K562 (cell line): ENCODE measurements around the gene KPRP. TPM values are rescaled to one million over a fixed set of nuclear protein-coding genes. Genes with fewer than 3 reads are reported as not detected.

Source experiments
- ATAC-seq: fragments of 200-7000 bp; cut with Tn5 transposase; 3 replicates; pipeline ENCODE4 v1.9.1; 2020; ENCODE audit warnings: moderate library complexity
- BruUV-seq: library from RNA; stranded (reverse); fragments of 400-500 nt; replicated peaks from 2 replicates; lab custom pipeline; 2021; lab: Mats Ljungman, UMichigan
- CTCF ChIA-PET: fragments of 300-600 bp; formaldehyde crosslinking; extraction: SDS; loops from one replicate; lab custom pipeline; 2021; ENCODE audit warnings: low intra/inter-chr PET ratio; lab: Yijun Ruan, JAX
- POLR2A ChIA-PET: fragments of 300-600, 350-650 bp; sonication (Branson Sonifier 250); formaldehyde crosslinking; extraction: SDS; loops from one replicate; lab custom pipeline; 2021; ENCODE audit warnings: antibody characterized with exemption, inconsistent platforms; lab: Yijun Ruan, JAX
- DNase-seq, 4 experiments: peaks; one replicate each; pipeline versions ENCODE4 v3.0.0 to v3.0.0-alpha.2; 2011 to 2018; ENCODE audit warnings: low spot score in 3 of 4, mixed read lengths in 3 of 4; ENCODE audit errors: extremely low read depth in 1 of 4
- FAIRE-seq: peaks from 2 replicates; lab custom pipeline; 2011; peaks lifted over from hg19 to GRCh38; lab: Jason Lieb, UNC
- H2AFZ ChIP-seq: 2 replicates; pipeline ENCODE4 v1.6.0; 2011; ENCODE audit warnings: low read depth, low read length, control low read depth, inconsistent platforms
- H3K27ac ChIP-seq: fragments of 200-600 bp; 3 replicates; pipeline ENCODE4 v1.8.0; 2011; ENCODE audit warnings: low read depth, mild to moderate bottlenecking, control low read depth, inconsistent platforms, low read length, moderate library complexity, mixed read lengths; ENCODE audit errors: extremely low read depth
- H3K27me3 ChIP-seq, 2 experiments: fragments of 300-600 bp in 1 of 2; 2 replicates in 1 of 2; 3 replicates in 1 of 2; pipeline versions ENCODE4 v1.6.0 to v1.8.0; 2011; ENCODE audit warnings: inconsistent platforms in 2 of 2, low read length in 2 of 2, mild to moderate bottlenecking in 1 of 2, mixed read lengths in 1 of 2, moderate library complexity in 1 of 2; ENCODE audit not compliant: control insufficient read depth in 2 of 2, insufficient read depth in 2 of 2
- H3K36me3 ChIP-seq: fragments of 300-600 bp; 3 replicates; pipeline ENCODE4 v1.8.0; 2011; ENCODE audit warnings: mild to moderate bottlenecking, low read length, inconsistent platforms; ENCODE audit not compliant: control insufficient read depth, insufficient read depth
- H3K4me1 ChIP-seq, 2 experiments: fragments of 200-600 bp in 1 of 2; replicated peaks in 1 of 2; 2 replicates in 1 of 2; 3 replicates in 1 of 2; pipeline versions ENCODE4 v1.5.1 to v1.8.0; 2011; ENCODE audit warnings: inconsistent platforms in 2 of 2, low read length in 2 of 2, mild to moderate bottlenecking in 1 of 2, mixed read lengths in 1 of 2, moderate library complexity in 1 of 2; ENCODE audit not compliant: control insufficient read depth in 2 of 2, insufficient read depth in 2 of 2
- H3K4me2 ChIP-seq: 2 replicates; pipeline ENCODE4 v1.6.1; 2011; ENCODE audit warnings: low read length, control low read depth, inconsistent platforms, mixed read lengths; ENCODE audit not compliant: insufficient read depth
- H3K4me3 ChIP-seq: fragments of 200-600 bp; sonication (generic), shearing (Covaris generic); 2 replicates; pipeline ENCODE4 v1.5.1; 2016; ENCODE audit warnings: control low read depth, inconsistent platforms
- H3K79me2 ChIP-seq: fragments of 200-600 bp; 3 replicates; pipeline ENCODE4 v1.8.0; 2011; ENCODE audit warnings: low read length, inconsistent platforms; ENCODE audit not compliant: control insufficient read depth, insufficient read depth
- H3K9ac ChIP-seq, 2 experiments: 2 replicates each; pipeline versions ENCODE4 v1.6.0 to v1.6.1; 2011; ENCODE audit warnings: low read depth in 2 of 2, low read length in 2 of 2, control low read depth in 1 of 2, inconsistent platforms in 1 of 2, mild to moderate bottlenecking in 1 of 2, mixed read lengths in 1 of 2; ENCODE audit not compliant: insufficient read depth in 1 of 2
- H3K9me1 ChIP-seq: one replicate; pipeline ENCODE4 v1.6.0; 2011; ENCODE audit warnings: inconsistent platforms, mild to moderate bottlenecking, low read length, moderate library complexity; ENCODE audit not compliant: control insufficient read depth, insufficient read depth
- H3K9me3 ChIP-seq: replicated peaks from 2 replicates; pipeline ENCODE4 v1.5.1; 2011; ENCODE audit warnings: low read depth, low read length, inconsistent platforms; ENCODE audit not compliant: control insufficient read depth, insufficient read depth
- H4K20me1 ChIP-seq: replicated peaks from 2 replicates; pipeline ENCODE4 v1.6.1; 2011; ENCODE audit warnings: low read length, inconsistent platforms, mixed read lengths; ENCODE audit not compliant: control insufficient read depth, insufficient read depth
- ADNP ChIP-seq: fragments of 200-800 bp; sonication (Bioruptor generic); IDR thresholded peaks from 2 replicates; pipeline ENCODE4 v1.6.1; 2016; ENCODE audit warnings: missing genetic modification characterization, missing compliant biosample characterization
- ARID3B ChIP-seq: fragments of 250-450 bp; sonication (Bioruptor Pico); IDR thresholded peaks from 2 replicates; pipeline ENCODE4 v1.4.0; 2020; ENCODE audit warnings: borderline replicate concordance
- ATF1 ChIP-seq, 2 experiments: fragments of 450-650 bp in 1 of 2; IDR thresholded peaks; 2 replicates each; pipeline ENCODE4 v1.6.1; 2016; ENCODE audit warnings: missing compliant biosample characterization in 1 of 2, missing genetic modification characterization in 1 of 2
- BRD4 ChIP-seq: fragments of 200-600 bp; sonication (generic); IDR thresholded peaks from 2 replicates; pipeline ENCODE4 v1.6.1; 2017; ENCODE audit warnings: inconsistent platforms
- ELF1 ChIP-seq: fragments of 200-800 bp; sonication (Bioruptor generic); IDR thresholded peaks from 2 replicates; pipeline ENCODE4 v1.6.1; 2016; ENCODE audit warnings: missing genetic modification characterization, missing compliant biosample characterization
- FOXJ3 ChIP-seq: sonication (generic); formaldehyde crosslinking; IDR thresholded peaks from 2 replicates; pipeline ENCODE4 v1.4.0; 2020; ENCODE audit warnings: mild to moderate bottlenecking, missing genetic modification reagents
- FOXM1 ChIP-seq, 2 experiments: fragments of 450-650 bp in 1 of 2; sonication (generic) in 1 of 2; formaldehyde crosslinking in 1 of 2; IDR thresholded peaks; 2 replicates each; pipeline versions ENCODE4 v1.6.1 to v1.9.0; 2017 to 2022; ENCODE audit warnings: low read depth in 2 of 2, mild to moderate bottlenecking in 2 of 2, missing genetic modification reagents in 1 of 2, moderate library complexity in 1 of 2
- GABPB1 ChIP-seq: sonication (generic); formaldehyde crosslinking; IDR thresholded peaks from 2 replicates; pipeline ENCODE4 v1.8.0; 2022; ENCODE audit warnings: mild to moderate bottlenecking, missing genetic modification reagents
- L3MBTL2 ChIP-seq: fragments of 450-650 bp; IDR thresholded peaks from 2 replicates; pipeline ENCODE4 v1.6.1; 2016; ENCODE audit warnings: mild to moderate bottlenecking, moderate library complexity
- PPARD ChIP-seq: fragments of 250-450 bp; sonication (Bioruptor Pico); IDR thresholded peaks from 2 replicates; pipeline ENCODE4 v1.8.0; 2022; ENCODE audit warnings: inconsistent platforms, mild to moderate bottlenecking, moderate library complexity
- RFX5 ChIP-seq: IDR thresholded peaks from 2 replicates; pipeline ENCODE4 v1.6.1; 2011; ENCODE audit warnings: low read depth, mild to moderate bottlenecking, improper control_type of control experiment, low read length
- TEAD2 ChIP-seq: fragments of 450-650 bp; IDR thresholded peaks from 2 replicates; pipeline ENCODE4 v1.6.1; 2016; ENCODE audit warnings: missing genetic modification characterization, control low read depth, missing compliant biosample characterization
- TFAP4 ChIP-seq: sonication (generic); formaldehyde crosslinking; IDR thresholded peaks from 2 replicates; pipeline ENCODE4 v1.8.0; 2022; ENCODE audit warnings: missing genetic modification reagents, mild to moderate bottlenecking, moderate library complexity, borderline replicate concordance
- THRA ChIP-seq: fragments of 450-650 bp; IDR thresholded peaks from 2 replicates; pipeline ENCODE4 v1.6.1; 2017; ENCODE audit warnings: mild to moderate bottlenecking, moderate library complexity
- USF2 ChIP-seq: sonication (generic); formaldehyde crosslinking; IDR thresholded peaks from 2 replicates; pipeline ENCODE4 v1.5.0; 2020; ENCODE audit warnings: missing genetic modification reagents
- ZC3H11A ChIP-seq: IDR thresholded peaks from 2 replicates; pipeline ENCODE4 v1.6.1; 2012; ENCODE audit warnings: low read depth, low read length, improper control_type of control experiment
- ZNF584 ChIP-seq: fragments of 200-800 bp; sonication (Bioruptor generic); IDR thresholded peaks from 2 replicates; pipeline ENCODE4 v1.6.1; 2016; ENCODE audit warnings: low read depth, mild to moderate bottlenecking, missing genetic modification characterization, missing compliant biosample characterization
- ZNF77 ChIP-seq: fragments of 250-450 bp; sonication (Bioruptor Pico); IDR thresholded peaks from 2 replicates; pipeline ENCODE4 v1.5.0; 2020
- WGBS: fragments of 100-300 bp; shearing (Covaris generic); methylation state at CpG from one replicate; pipeline ENCODE4 v1.1.6; 2016; ENCODE audit warnings: low coverage, mixed read lengths; ENCODE audit not compliant: insufficient coverage; ENCODE audit errors: missing lambda C conversion rate; 5-methylcytosine and 5-hydroxymethylcytosine counted together
- in situ Hi-C: fragments of 300-500 bp; cut with MboI; formaldehyde crosslinking; loops from 4 replicates; pipeline ENCODE4 v1.15.0; 2018; ENCODE audit warnings: inconsistent platforms, mixed read lengths
- intact Hi-C: fragments of 100-400 bp; cut with micrococcal nuclease; formaldehyde crosslinking; loops from 2 replicates; pipeline ENCODE4 v1.14.2; 2022
- polyA plus RNA-seq, 8 experiments: library from polyadenylated mRNA; depleted of rRNA in 4 of 8; stranded (reverse) in 5 of 8; unstranded in 3 of 8; fragments of >200 nt; fragmentation: Nextera tagmentation in 2 of 8; fragmentation: Illumina TruSeq in 1 of 8; extraction: Ambion mirVana in 2 of 8; extraction: Trizol in 1 of 8; gene quantifications; 2 replicates each; pipeline versions ENCODE4 v1.2.1 to v1.2.3, GENCODE V29; 2011 to 2014; ENCODE audit warnings: inconsistent platforms in 1 of 8, missing spikeins in 1 of 8
- total RNA-seq, 7 experiments: library from RNA; depleted of rRNA in 6 of 7; stranded (reverse); fragments of >200 nt in 6 of 7; fragmentation: Illumina TruSeq in 2 of 7; extraction: Trizol in 2 of 7; gene quantifications; 2 replicates each; pipeline versions ENCODE4 v1.2.1 to v1.2.3, GENCODE V29; 2011 to 2021; ENCODE audit warnings: low replicate concordance in 1 of 7

Gene KPRP
- total and polyA plus RNA-seq, 9 of the 15 experiments (the other 6 are each of a cell fraction or from before 2014, with no cell fraction given) = not detected

GRCh38 chr1:152783095-152783494 is 25.3 kb downstream of the KPRP start:
- DNase-seq (no peak), FAIRE-seq (no peak), ATAC-seq (no peak)
- no peaks in the 10 kb centered on the region for H3K4me1 ChIP-seq
- ChIA-PET CTCF (interaction anchor here (0.6 kb wide), 1 partner anchor 129 kb away, joined by 3 read pairs; no protein-coding TSS in a partner anchor), POLR2A (no interaction called here)
- H3K27ac ChIP-seq = no peak overlapping the region
- no peaks in the 10 kb centered on the region for H3K27me3 ChIP-seq
- H3K4me3 ChIP-seq = no peak overlapping the region
- no peaks in the 10 kb centered on the region for H3K36me3 ChIP-seq
- H3K9ac ChIP-seq = no peak overlapping the region
- 3% methylated on average over 2 of the region's 2 CpGs for WGBS
- H3K9me1 ChIP-seq = no peaks in the 10 kb centered on the region
- no peak for TF ChIP-seq USF2
- TF ChIP-seq TEAD2 (tag) = no peak
- no peak for TF ChIP-seq ELF1 (tag)
- TF ChIP-seq RFX5 = no peak
- no peak for TF ChIP-seq FOXM1 (IDR thresholded peaks at IDR 0.05; ENCODE audit: low read depth)
- no peak for TF ChIP-seq FOXM1 (CRISPR knock-in tag; IDR thresholded peaks at IDR 0.05; ENCODE audit: low read depth)
- TF ChIP-seq GABPB1 = no peak
- TF ChIP-seq ATF1 (CRISPR knock-in tag; IDR thresholded peaks at IDR 0.05) = no peak
- TF ChIP-seq ATF1 (tag; IDR thresholded peaks at IDR 0.05) = no peak
- no peak for TF ChIP-seq ZNF77 (CRISPR knock-in tag)
- no peak for TF ChIP-seq ADNP (tag)
- TF ChIP-seq ZNF584 = no peak
- no peak for TF ChIP-seq ZC3H11A
- no peak for TF ChIP-seq TFAP4 (CRISPR knock-in tag)
- no peak for TF ChIP-seq ARID3B (CRISPR knock-in tag)
- TF ChIP-seq THRA = no peak
- TF ChIP-seq FOXJ3 (CRISPR knock-in tag) = no peak
- no peak for TF ChIP-seq BRD4
- no peak for TF ChIP-seq PPARD
- TF ChIP-seq L3MBTL2 = no peak
- H3K79me2 ChIP-seq = no peaks in the 10 kb centered on the region
- H3K9me3 ChIP-seq = no peaks in the 10 kb centered on the region
- no peak overlapping the region for H3K4me2 ChIP-seq
- H4K20me1 ChIP-seq = no peaks in the 10 kb centered on the region
- in situ Hi-C loops = no loop called here
- intact Hi-C loops = no loop called here
- no peak overlapping the region for H2AFZ ChIP-seq
- no TSS peak for BruUV-seq
